CD4-positive, alpha-beta T cell (primary cell): ENCODE data around the gene ABCB6. TPM values are rescaled to one million over a fixed set of nuclear protein-coding genes. Genes with fewer than 3 reads are reported as not detected.

Experiments used
- ATAC-seq: fragments of 200-7000 bp; cut with Tn5 transposase; one replicate; pipeline ENCODE4 v1.10.0; 2022; ENCODE audit warnings: mild to moderate bottlenecking; ENCODE audit not compliant: poor library complexity
- CTCF ChIA-PET: fragments of 350-600 bp; sonication (Branson Sonifier 250); formaldehyde crosslinking; loops from one replicate; lab custom pipeline; 2021; ENCODE audit warnings: antibody characterized with exemption, inconsistent platforms; lab: Charles Lee
- POLR2A ChIA-PET: fragments of 350-600 bp; sonication (Branson Sonifier 250); formaldehyde crosslinking; loops from one replicate; lab custom pipeline; 2021; ENCODE audit warnings: antibody characterized with exemption, inconsistent platforms; lab: Charles Lee
- DNase-seq, 14 experiments: peaks; one replicate each; pipeline ENCODE4 v3.0.0-alpha.2; 2013 to 2020; ENCODE audit warnings: mixed read lengths in 2 of 14
- H3K27ac ChIP-seq, 2 donors: one replicate each; pipeline versions ENCODE4 v1.5.1 to v1.7.0; 2013; ENCODE audit warnings: low read length in 2 of 2, low read depth in 1 of 2, mild to moderate bottlenecking in 1 of 2
- H3K27me3 ChIP-seq, 2 experiments: 1 replicate in 1 of 2; 2 replicates in 1 of 2; pipeline versions ENCODE4 v1.6.1 to v1.7.0; 2013; ENCODE audit warnings: low read length in 2 of 2, control low read depth in 1 of 2, mild to moderate bottlenecking in 1 of 2, moderate library complexity in 1 of 2; ENCODE audit not compliant: insufficient read depth in 2 of 2, control insufficient read depth in 1 of 2
- H3K36me3 ChIP-seq: one replicate; pipeline ENCODE4 v1.6.1; 2013; ENCODE audit warnings: low read length, control low read depth; ENCODE audit not compliant: insufficient read depth
- H3K4me1 ChIP-seq: one replicate; pipeline ENCODE4 v1.6.1; 2013; ENCODE audit warnings: low read length, control low read depth; ENCODE audit not compliant: insufficient read depth
- H3K4me3 ChIP-seq: one replicate; pipeline ENCODE4 v1.5.1; 2013; ENCODE audit warnings: mild to moderate bottlenecking, low read length, moderate library complexity
- H3K9me3 ChIP-seq, 2 experiments: 1 replicate in 1 of 2; 2 replicates in 1 of 2; pipeline versions ENCODE4 v1.6.1 to v1.7.0; 2013; ENCODE audit warnings: low read length in 2 of 2, mild to moderate bottlenecking in 2 of 2, control low read depth in 1 of 2, moderate library complexity in 1 of 2; ENCODE audit not compliant: control insufficient read depth in 1 of 2, insufficient read depth in 1 of 2
- H3K27ac Mint-ChIP-seq: one replicate; pipeline ENCODE4 v1.8.0; 2020; ENCODE audit warnings: mixed read lengths
- H3K27me3 Mint-ChIP-seq: one replicate; pipeline ENCODE4 v1.8.0; 2021; ENCODE audit warnings: mixed read lengths
- H3K36me3 Mint-ChIP-seq: one replicate; pipeline ENCODE4 v1.8.0; 2021; ENCODE audit warnings: low read depth, mixed read lengths
- H3K4me1 Mint-ChIP-seq: one replicate; pipeline ENCODE4 v1.8.0; 2021; ENCODE audit warnings: low read depth, mixed read lengths
- H3K4me3 Mint-ChIP-seq: one replicate; pipeline ENCODE4 v1.8.0; 2020; ENCODE audit warnings: mild to moderate bottlenecking, mixed read lengths
- H3K9me3 Mint-ChIP-seq: one replicate; pipeline ENCODE4 v1.8.0; 2020; ENCODE audit warnings: mixed read lengths
- CTCF ChIP-seq: fragments of 200-600 bp; IDR thresholded peaks from one replicate; pipeline ENCODE4 v1.8.0; 2022; ENCODE audit warnings: antibody characterized with exemption, mild to moderate bottlenecking
- intact Hi-C, 2 experiments: fragments of 100-400 bp; cut with DNase I in 1 of 2; cut with micrococcal nuclease in 1 of 2; formaldehyde crosslinking; loops; one replicate each; pipeline versions ENCODE4 v1.15.1 to v1.9.0; 2023 to 2025; cut with DNase I, micrococcal nuclease
- total RNA-seq, 174 experiments: library from RNA in 2 of 174; stranded (reverse) in 2 of 174; gene quantifications; one replicate each; pipeline ENCODE4 v1.2.3 and lab custom pipeline; 2021 to 2026

ABCB6 gene
- total RNA-seq, 2 experiments from 2014 or later: 2.6 to 3.1 TPM

DNA sequence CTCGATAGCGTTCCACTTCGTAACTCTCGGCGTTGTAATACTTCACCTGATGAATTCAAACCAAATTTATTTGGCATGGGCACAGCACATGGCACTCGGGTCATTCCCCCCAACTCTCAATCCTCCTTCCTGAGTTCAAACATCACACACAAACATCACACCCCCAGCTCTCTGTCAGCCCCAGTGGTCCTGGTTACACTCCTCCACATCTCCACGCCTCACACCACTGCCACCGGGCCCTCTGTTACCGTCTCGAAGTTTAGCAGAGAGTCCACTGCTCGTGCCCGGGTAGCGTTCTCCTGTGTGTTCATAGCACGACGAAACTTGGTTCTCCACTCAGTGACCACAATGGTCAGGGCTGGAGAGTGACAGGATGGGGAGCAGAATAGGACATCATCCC lies 4.6 kb downstream of the ABCB6 start:
- no peak overlapping the region for H3K27ac Mint-ChIP-seq
- TF ChIP-seq CTCF: no peak

DNA sequence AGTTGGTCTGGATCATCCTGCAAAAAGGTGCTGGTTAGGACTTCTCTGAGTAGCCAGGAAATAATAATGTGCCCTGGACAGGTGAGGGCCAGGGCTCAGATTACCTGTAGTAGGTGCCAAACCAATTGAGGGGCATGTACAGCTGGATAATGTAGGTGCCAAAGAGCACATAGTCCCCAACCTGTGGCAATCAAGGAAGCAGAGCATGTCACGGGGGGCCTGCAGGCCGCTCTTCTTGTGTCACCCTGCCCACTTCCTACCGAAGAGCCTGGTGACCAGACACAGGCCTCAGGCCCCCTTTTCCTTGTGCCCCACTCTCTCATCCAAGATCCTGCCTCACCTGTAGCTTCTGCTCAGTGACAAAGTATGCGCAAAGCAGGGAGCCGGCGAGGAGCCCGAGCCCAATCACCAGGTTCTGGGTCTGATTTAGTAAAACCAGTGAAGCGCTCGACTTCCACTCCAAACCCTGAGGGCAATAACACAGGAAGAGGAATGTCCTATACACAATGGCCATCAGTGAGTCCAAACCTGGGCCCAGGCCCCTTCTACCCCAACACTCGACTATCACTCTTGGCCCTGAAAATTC lies 5.2 kb downstream of the ABCB6 start:
- CTCF ChIA-PET: interaction anchor here (2.9 kb wide), 1 partner anchor 81 kb away, joined by 17 read pairs; no protein-coding TSS in a partner anchor
- DNase-seq (no peak), ATAC-seq (no peak)
- Mint-ChIP-seq H3K4me3 (no peak overlapping the region), H3K36me3 (peaks cover 26% of the 10 kb centered on the region), H3K27ac (no peak overlapping the region), H3K4me1 (peaks cover 33% of the 10 kb centered on the region), H3K9me3 (no peaks in the 10 kb centered on the region), H3K27me3 (no peaks in the 10 kb centered on the region)
- no peak overlapping the region for H3K4me3 ChIP-seq
- TF ChIP-seq CTCF: no peak
- no peaks in the 10 kb centered on the region for H3K9me3 ChIP-seq
- POLR2A ChIA-PET: interaction anchor here (0.6 kb wide), 1 partner anchor 17 kb away, joined by 3 read pairs; no protein-coding TSS in a partner anchor
- H3K27ac ChIP-seq: no peak overlapping the region
- intact Hi-C loops: loop anchor here in 1 of 2 experiments (2.0 to 5.0 kb wide), 2 partner anchors 15 to 156 kb away; partner anchors contain the start of genes ANKZF1 and ATG9A
- no peaks in the 10 kb centered on the region for H3K27me3 ChIP-seq
- H3K4me1 ChIP-seq: peaks cover 43% of the 10 kb centered on the region
- H3K36me3 ChIP-seq: peaks cover 12% of the 10 kb centered on the region

More for the DNA sequence above, 4.6 kb downstream of the ABCB6 start:
- intact Hi-C loops: loop anchor here in 1 of 2 experiments (2.0 to 5.0 kb wide), 2 partner anchors 15 to 157 kb away; partner anchors contain the start of genes ANKZF1 and ATG9A
- Histone ChIP-seq H3K27ac (no peak overlapping the region), H3K36me3 (peaks cover 6% of the 10 kb centered on the region), H3K4me1 (peaks cover 43% of the 10 kb centered on the region), H3K4me3 (no peak overlapping the region), H3K27me3 (no peaks in the 10 kb centered on the region), H3K9me3 (no peaks in the 10 kb centered on the region)
- DNase-seq (no peak), ATAC-seq (no peak)
- Mint-ChIP-seq H3K27me3 (no peaks in the 10 kb centered on the region), H3K36me3 (peaks cover 24% of the 10 kb centered on the region), H3K4me1 (peaks cover 31% of the 10 kb centered on the region), H3K9me3 (no peaks in the 10 kb centered on the region), H3K4me3 (no peak overlapping the region)
- ChIA-PET CTCF (interaction anchor here (2.8 kb wide), 1 partner anchor 81 kb away, joined by 13 read pairs; no protein-coding TSS in a partner anchor), POLR2A (interaction anchor here (1.1 to 1.2 kb wide), 2 partner anchors 8 to 37 kb away, joined by 3 to 7 read pairs; partner anchors contain the start of genes CNPPD1 and ZFAND2B)

DNA sequence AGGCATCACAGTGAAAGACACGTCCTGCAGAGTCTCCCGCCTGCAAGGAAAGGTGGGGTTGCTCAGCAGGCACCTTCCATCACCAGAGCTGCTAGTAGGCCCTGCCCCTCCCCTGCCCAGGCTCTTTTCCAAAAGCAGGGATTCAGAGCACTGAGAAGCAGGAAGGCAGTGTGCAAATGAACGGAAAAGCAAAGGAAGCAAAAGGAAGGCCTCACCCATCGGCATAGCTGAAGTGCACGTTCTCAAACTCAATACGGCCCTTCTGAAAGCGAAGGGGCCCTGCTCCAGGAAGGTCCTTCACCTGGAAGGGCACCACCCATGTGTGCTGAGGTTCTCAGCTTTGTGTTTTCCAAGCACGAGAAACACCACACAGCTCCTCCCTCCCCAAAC lies 5.7 kb downstream of the ABCB6 start:
- peaks cover 17% of the 10 kb centered on the region for H3K36me3 ChIP-seq
- peaks cover 43% of the 10 kb centered on the region for H3K4me1 ChIP-seq
- Mint-ChIP-seq H3K4me3 (no peak overlapping the region), H3K4me1 (peaks cover 37% of the 10 kb centered on the region), H3K9me3 (no peaks in the 10 kb centered on the region), H3K27ac (no peak overlapping the region), H3K27me3 (no peaks in the 10 kb centered on the region), H3K36me3 (peaks cover 31% of the 10 kb centered on the region)
- ChIA-PET POLR2A (interaction anchor here (0.6 kb wide), 1 partner anchor 17 kb away, joined by 3 read pairs; no protein-coding TSS in a partner anchor), CTCF (interaction anchor here (2.9 kb wide), 1 partner anchor 82 kb away, joined by 17 read pairs; no protein-coding TSS in a partner anchor)
- intact Hi-C loops: loop anchor here in 1 of 2 experiments (5.0 kb wide), 1 partner anchor 156 kb away; no protein-coding TSS in a partner anchor
- DNase-seq (no peak), ATAC-seq (no peak)
- H3K27me3 ChIP-seq: no peaks in the 10 kb centered on the region
- no peaks in the 10 kb centered on the region for H3K9me3 ChIP-seq
- TF ChIP-seq CTCF: no peak
- no peak overlapping the region for H3K4me3 ChIP-seq
- H3K27ac ChIP-seq: no peak overlapping the region
